Endometrium (tissue), 2 donors: ENCODE results near the gene SNRNP25.
"Not testable (repeated sequence)": the region's sequence is repeated elsewhere in the genome, so short reads cannot be mapped to it uniquely, and the experiment has no call there.

Experiments used
- FAIRE-seq: peaks from 2 replicates; lab custom pipeline; 2012; peaks lifted over from hg19 to GRCh38; lab: Jason Lieb, UNC
- donor health status: control.
- donor health status: control.

SNRNP25 gene

GRCh38 chr16:42069-42457 is 11.6 kb upstream of the SNRNP25 start:
- no peak for FAIRE-seq

- FAIRE-seq: no peak
Measured at GRCh38 chr16:42691-43090, 10.9 kb upstream of the SNRNP25 start.

GRCh38 chr16:43294-43693 is 10.3 kb upstream of the SNRNP25 start:
- FAIRE-seq: no peak

- FAIRE-seq: no peak
Measured at GRCh38 chr16:44655-45054, 9.0 kb upstream of the SNRNP25 start.

- no peak for FAIRE-seq
Measured at GRCh38 chr16:45454-45853, 8.2 kb upstream of the SNRNP25 start.

- not testable (repeated sequence) for FAIRE-seq
Measured at GRCh38 chr16:46510-46909, 7.1 kb upstream of the SNRNP25 start.

- FAIRE-seq: no peak
Measured at GRCh38 chr16:47234-47633, 6.4 kb upstream of the SNRNP25 start.

- no peak for FAIRE-seq
Measured at GRCh38 chr16:50769-51591, 2.6 kb upstream of the SNRNP25 start.

- no peak for FAIRE-seq
Measured at GRCh38 chr16:54237-54581, 581 bp downstream of the SNRNP25 start.

- no peak for FAIRE-seq
Measured at GRCh38 chr16:55571-56136, 2.0 kb downstream of the SNRNP25 start.

GRCh38 chr16:56231-56927 is 2.8 kb downstream of the SNRNP25 start:
- FAIRE-seq: no peak

- FAIRE-seq: no peak
Measured at GRCh38 chr16:57711-58110, 4.1 kb downstream of the SNRNP25 start.

GRCh38 chr16:58491-59439 is 5.1 kb downstream of the SNRNP25 start:
- FAIRE-seq: no peak

- no peak for FAIRE-seq
Measured at GRCh38 chr16:59440-60059, 5.9 kb downstream of the SNRNP25 start.

- FAIRE-seq: no peak
Measured at GRCh38 chr16:60166-60565, 6.5 kb downstream of the SNRNP25 start.

- FAIRE-seq: no peak
Measured at GRCh38 chr16:60929-61878, 7.6 kb downstream of the SNRNP25 start.

GRCh38 chr16:61879-62281 is 8.3 kb downstream of the SNRNP25 start:
- FAIRE-seq: no peak

GRCh38 chr16:62283-62967 is 8.8 kb downstream of the SNRNP25 start:
- FAIRE-seq: no peak

GRCh38 chr16:62968-63391 is 9.4 kb downstream of the SNRNP25 start:
- FAIRE-seq: no peak

- no peak for FAIRE-seq
Measured at GRCh38 chr16:63466-63865, 9.8 kb downstream of the SNRNP25 start.
